ENCODE measurements around the gene RUSC1.

- TF ChIP-seq POLR2A (IDR thresholded peaks at IDR 0.05; ENCODE audit: control extremely low read depth in 1 of 2, low read depth in 2 of 2, low read length in 2 of 2) (no peak), RAD21 (IDR thresholded peaks at IDR 0.05 in 1 of 2, conservative IDR thresholded peaks at IDR 0.05 in 1 of 2; ENCODE audit: low read depth in 2 of 2, low read length in 2 of 2) (no peak), CTCF (IDR thresholded peaks at IDR 0.05; ENCODE audit: control extremely low read depth in 1 of 3, insufficient read depth in 1 of 3, low read depth in 1 of 3, low read length in 3 of 3) (no peak), GTF2F1 (IDR thresholded peaks at IDR 0.05; ENCODE audit: borderline replicate concordance, low read depth, low read length) (no peak), ZNF274 (IDR thresholded peaks at IDR 0.05; ENCODE audit: borderline replicate concordance, extremely low read depth, low read length) (no peak), CEBPB (IDR thresholded peaks at IDR 0.05; ENCODE audit: low read depth, low read length) (no peak), CHD2 (IDR thresholded peaks at IDR 0.05; ENCODE audit: low read length) (no peak), EZH2 (IDR thresholded peaks at IDR 0.05; ENCODE audit: low read depth, low read length, severe bottlenecking) (no peak)
These were observed 22.1 kb downstream of the RUSC1 start for GRCh38 chr1:155342842-155343241.
